ENCODE results near the gene PTPRM.

The PTPRM gene

DNA sequence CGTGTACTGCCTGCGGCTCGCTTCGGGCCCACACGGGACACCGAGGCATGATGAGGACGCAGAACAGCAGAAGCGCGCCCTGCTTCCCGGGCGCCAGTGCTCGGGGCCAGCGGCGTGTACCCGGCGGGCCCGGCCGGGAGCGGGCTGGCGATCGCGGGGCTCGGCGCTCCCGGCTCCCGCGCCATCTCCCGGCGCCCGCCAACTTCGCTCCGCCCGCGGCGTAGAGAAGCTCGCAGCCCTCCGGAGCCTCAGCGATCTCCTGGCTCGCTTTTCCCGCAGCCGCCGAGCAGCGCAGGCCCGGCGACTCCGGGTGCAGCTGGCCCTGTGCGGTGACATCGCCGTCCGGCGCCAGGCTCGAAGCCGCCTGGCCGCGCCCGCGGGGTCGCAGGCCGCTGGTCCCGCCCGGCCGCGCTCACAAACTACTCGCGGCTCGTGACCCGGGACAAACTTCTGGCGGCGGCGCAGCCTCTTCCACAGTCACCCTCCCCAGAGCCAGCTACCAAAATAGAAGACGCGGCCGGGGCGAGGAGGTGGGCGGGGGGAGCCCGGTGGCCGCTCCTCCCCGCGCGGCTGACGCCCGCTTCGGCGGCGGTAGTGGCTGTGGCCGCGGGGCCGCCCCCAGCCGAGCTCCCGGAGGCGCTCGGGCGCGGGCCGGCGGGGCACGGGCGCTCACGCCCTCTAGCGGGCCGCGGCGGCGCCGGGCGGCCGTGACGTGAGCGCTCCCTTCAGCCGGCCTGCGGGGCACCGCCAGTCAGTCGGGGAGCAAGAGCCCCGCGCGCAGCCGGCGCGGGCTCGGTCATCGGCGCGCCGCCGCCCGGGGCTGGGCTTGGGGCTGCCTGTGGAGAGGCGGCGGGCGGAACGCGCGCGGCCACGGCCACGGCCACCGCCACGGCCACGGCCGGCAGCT, at the start of gene PTPRM:
Gene PTPRM, plus strand, starts transcription at position 750 of the 907 bp plus-strand sequence. CDS start 503 bp downstream, outside the sequence.
- peak; percentile 82 for DNase-seq
- TF ChIP-seq, protein P1, sequence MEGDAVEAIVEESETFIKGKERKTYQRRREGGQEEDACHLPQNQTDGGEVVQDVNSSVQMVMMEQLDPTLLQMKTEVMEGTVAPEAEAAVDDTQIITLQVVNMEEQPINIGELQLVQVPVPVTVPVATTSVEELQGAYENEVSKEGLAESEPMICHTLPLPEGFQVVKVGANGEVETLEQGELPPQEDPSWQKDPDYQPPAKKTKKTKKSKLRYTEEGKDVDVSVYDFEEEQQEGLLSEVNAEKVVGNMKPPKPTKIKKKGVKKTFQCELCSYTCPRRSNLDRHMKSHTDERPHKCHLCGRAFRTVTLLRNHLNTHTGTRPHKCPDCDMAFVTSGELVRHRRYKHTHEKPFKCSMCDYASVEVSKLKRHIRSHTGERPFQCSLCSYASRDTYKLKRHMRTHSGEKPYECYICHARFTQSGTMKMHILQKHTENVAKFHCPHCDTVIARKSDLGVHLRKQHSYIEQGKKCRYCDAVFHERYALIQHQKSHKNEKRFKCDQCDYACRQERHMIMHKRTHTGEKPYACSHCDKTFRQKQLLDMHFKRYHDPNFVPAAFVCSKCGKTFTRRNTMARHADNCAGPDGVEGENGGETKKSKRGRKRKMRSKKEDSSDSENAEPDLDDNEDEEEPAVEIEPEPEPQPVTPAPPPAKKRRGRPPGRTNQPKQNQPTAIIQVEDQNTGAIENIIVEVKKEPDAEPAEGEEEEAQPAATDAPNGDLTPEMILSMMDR (IDR thresholded peaks at IDR 0.05) = no peak
- peak within 1 kb of the TSS; percentile 89 for H3K4me3 Mint-ChIP-seq
- H3K4me1 Mint-ChIP-seq = peaks cover 39% of the 10 kb centered on the region
- H3K9me3 Mint-ChIP-seq = peaks cover 14% of the 10 kb centered on the region
- no peak within 1 kb of the TSS for H3K27ac Mint-ChIP-seq
- peaks cover 16% of the 10 kb centered on the region for H3K27me3 Mint-ChIP-seq (ENCODE audit: low read depth, poor library complexity)
- peaks cover 14% of the 10 kb centered on the region for H3K36me3 Mint-ChIP-seq (ENCODE audit: low read depth)

DNA sequence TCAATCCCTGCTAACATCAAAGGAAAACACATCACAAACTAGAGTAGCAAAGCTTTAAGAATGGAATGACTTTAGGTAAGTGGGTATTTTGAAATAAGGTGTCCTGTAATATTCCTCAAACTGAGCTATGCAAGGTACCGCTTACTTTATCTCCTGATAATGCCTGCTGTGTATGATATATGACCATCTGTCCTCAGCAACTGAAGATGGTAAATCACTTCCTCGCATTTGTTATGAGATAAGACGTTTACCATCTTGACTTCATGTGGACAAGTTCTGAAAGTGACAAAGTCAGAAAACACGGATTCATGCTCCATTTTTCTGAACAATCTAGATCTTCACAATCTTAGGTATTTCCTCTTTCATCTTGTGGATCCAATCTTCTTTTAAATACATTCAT, 49.3 kb upstream of the PTPRM start:
- Mint-ChIP-seq H3K27ac (no peak overlapping the region), H3K9me3 (peaks cover 4% of the 10 kb centered on the region), H3K27me3 (ENCODE audit: low read depth, poor library complexity) (no peaks in the 10 kb centered on the region), H3K36me3 (ENCODE audit: low read depth) (no peaks in the 10 kb centered on the region), H3K4me3 (no peak overlapping the region), H3K4me1 (peaks cover 27% of the 10 kb centered on the region)
- DNase-seq = no peak
- TF ChIP-seq, protein P1 (IDR thresholded peaks at IDR 0.05) = no peak

DNA sequence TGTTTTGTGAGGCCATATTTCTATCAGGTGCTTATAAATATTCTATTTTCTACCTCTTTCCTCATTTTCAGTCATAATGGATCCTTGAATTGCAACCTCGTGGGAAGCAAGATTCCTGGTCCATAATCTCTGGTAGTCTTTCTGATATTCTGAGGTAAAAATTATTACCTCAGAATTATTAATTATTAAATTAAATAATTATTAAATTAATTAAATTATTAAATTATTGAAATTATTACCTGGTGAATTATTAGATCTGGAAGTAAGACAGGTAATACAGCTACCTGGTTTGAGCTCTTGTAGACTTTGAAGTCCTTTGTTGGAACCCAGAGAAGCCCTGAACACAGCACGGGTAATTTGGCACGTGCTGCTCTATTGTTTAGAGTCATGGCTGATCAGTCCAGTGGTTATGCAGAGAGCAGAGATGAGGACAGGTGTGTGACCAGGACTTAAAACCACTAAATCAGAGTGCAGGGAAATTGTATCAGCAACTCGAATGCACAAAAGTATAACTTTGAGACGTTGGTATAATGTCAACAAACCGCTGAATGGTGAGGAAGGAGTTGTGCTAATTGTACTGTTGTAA, 46.8 kb upstream of the PTPRM start:
- no peak for DNase-seq
- Mint-ChIP-seq H3K36me3 (ENCODE audit: low read depth) (no peaks in the 10 kb centered on the region), H3K9me3 (peaks cover 4% of the 10 kb centered on the region), H3K27me3 (ENCODE audit: low read depth, poor library complexity) (no peaks in the 10 kb centered on the region), H3K4me1 (peaks cover 34% of the 10 kb centered on the region), H3K27ac (no peak overlapping the region), H3K4me3 (no peak overlapping the region)
- TF ChIP-seq, protein P1 (IDR thresholded peaks at IDR 0.05) = no peak

DNA sequence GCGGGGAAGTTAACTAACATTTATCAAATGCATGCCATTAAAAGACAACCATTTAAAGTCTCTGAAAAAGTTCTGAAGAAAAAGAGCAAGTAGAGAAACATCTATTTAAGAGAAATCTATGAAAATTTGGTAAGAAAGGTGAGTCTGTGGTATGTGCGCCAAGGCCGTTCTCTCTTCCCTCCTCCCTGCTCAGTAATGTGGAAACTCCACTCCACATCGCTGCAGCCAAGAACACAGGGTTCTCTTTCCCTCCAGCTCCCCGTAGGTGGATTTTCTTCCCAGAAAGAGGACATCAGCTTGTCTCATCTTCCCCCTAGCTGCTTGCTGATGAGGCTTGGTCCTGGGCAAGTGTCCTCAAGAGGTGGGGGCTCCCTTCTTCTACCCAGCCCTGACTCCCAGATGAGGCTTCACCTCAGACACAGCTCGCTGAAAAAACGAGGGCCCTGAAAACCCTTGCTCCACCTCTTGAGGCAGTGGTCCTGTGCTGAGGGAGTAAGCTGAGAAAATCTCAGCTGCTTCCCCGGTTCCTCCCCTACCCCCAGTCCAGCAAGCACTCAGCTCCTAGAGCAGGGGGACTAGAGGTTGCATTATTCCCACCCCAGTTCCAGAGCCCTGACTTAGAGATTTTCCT, 45.8 kb upstream of the PTPRM start:
- Mint-ChIP-seq H3K27ac (peak overlapping the region; percentile 94), H3K4me3 (no peak overlapping the region), H3K36me3 (ENCODE audit: low read depth) (no peaks in the 10 kb centered on the region), H3K27me3 (ENCODE audit: low read depth, poor library complexity) (no peaks in the 10 kb centered on the region), H3K9me3 (peaks cover 4% of the 10 kb centered on the region), H3K4me1 (peaks cover 38% of the 10 kb centered on the region)
- DNase-seq = no peak
- TF ChIP-seq, protein P1 (IDR thresholded peaks at IDR 0.05) = no peak

DNA sequence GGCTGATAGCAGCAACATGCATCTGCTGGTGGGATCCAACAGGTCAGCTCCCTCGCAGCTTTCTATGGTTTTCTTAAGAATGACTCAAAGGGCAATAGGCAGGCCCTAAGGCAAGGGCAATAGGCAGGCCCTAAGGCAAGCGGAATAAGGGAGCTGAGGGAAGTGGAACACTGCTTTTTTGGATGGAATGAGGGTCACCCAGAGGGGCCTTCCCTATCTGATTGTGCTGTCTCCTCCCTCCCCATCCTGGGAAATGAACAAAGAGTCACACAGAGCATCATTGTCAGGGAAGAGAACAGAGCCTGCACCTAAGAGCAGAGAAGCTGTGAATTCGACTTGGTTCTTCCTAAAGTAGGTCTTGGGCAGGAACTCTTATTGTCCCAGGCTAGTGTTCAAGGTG, 43.3 kb upstream of the PTPRM start:
- no peaks in the 10 kb centered on the region for H3K27me3 Mint-ChIP-seq (ENCODE audit: low read depth, poor library complexity)
- no peaks in the 10 kb centered on the region for H3K36me3 Mint-ChIP-seq (ENCODE audit: low read depth)
- DNase-seq = no peak
- TF ChIP-seq, protein P1 (IDR thresholded peaks at IDR 0.05) = no peak
- H3K4me1 Mint-ChIP-seq = peaks cover 32% of the 10 kb centered on the region
- H3K27ac Mint-ChIP-seq = peak overlapping the region; percentile 42
- H3K9me3 Mint-ChIP-seq = peaks cover 4% of the 10 kb centered on the region
- H3K4me3 Mint-ChIP-seq = no peak overlapping the region
